CD8-positive, alpha-beta memory T cell (primary cell): ENCODE data around the gene MAPK12. TPM values are rescaled to one million over a fixed set of nuclear protein-coding genes. Genes with fewer than 3 reads are reported as not detected.
A peak's percentile ranks its signal among the peaks of the same experiment; 100 is the strongest.

Experiments used
- CTCF ChIA-PET: fragments of 350-600 bp; sonication (Branson Sonifier 250); formaldehyde crosslinking; loops from one replicate; lab custom pipeline; 2021; ENCODE audit warnings: antibody characterized with exemption; lab: Charles Lee
- POLR2A ChIA-PET: fragments of 350-600 bp; sonication (Branson Sonifier 250); formaldehyde crosslinking; loops from one replicate; lab custom pipeline; 2021; ENCODE audit warnings: antibody characterized with exemption; lab: Charles Lee
- DNase-seq, 5 donors: peaks; one replicate each; pipeline versions ENCODE4 v3.0.0 to v3.0.0-alpha.2; 2020 to 2022; ENCODE audit warnings: mixed read lengths in 1 of 5
- H3K27ac ChIP-seq: one replicate; pipeline ENCODE4 v1.7.0; 2013; ENCODE audit warnings: low read depth, mild to moderate bottlenecking, low read length, moderate library complexity
- H3K27me3 ChIP-seq: 2 replicates; pipeline ENCODE4 v1.7.0; 2013; ENCODE audit warnings: low read length, mild to moderate bottlenecking; ENCODE audit not compliant: insufficient read depth, poor library complexity, severe bottlenecking
- H3K36me3 ChIP-seq: 2 replicates; pipeline ENCODE4 v1.7.0; 2013; ENCODE audit warnings: mild to moderate bottlenecking, low read length, moderate library complexity; ENCODE audit not compliant: insufficient read depth
- H3K4me1 ChIP-seq: 2 replicates; pipeline ENCODE4 v1.7.0; 2013; ENCODE audit warnings: mild to moderate bottlenecking, low read length, moderate library complexity; ENCODE audit not compliant: insufficient read depth
- H3K4me3 ChIP-seq: 2 replicates; pipeline ENCODE4 v1.7.0; 2013; ENCODE audit warnings: mild to moderate bottlenecking, low read length
- H3K9me3 ChIP-seq: 2 replicates; pipeline ENCODE4 v1.7.0; 2013; ENCODE audit warnings: mild to moderate bottlenecking, low read length
- H3K27ac Mint-ChIP-seq, 8 donors: one replicate each; pipeline ENCODE4 v1.8.0; 2020 to 2021; ENCODE audit warnings: mixed read lengths in 8 of 8, mild to moderate bottlenecking in 6 of 8, inconsistent platforms in 3 of 8, moderate library complexity in 3 of 8
- H3K27me3 Mint-ChIP-seq, 2 donors: one replicate each; pipeline ENCODE4 v1.8.0; 2020 to 2021; ENCODE audit warnings: mixed read lengths in 2 of 2, mild to moderate bottlenecking in 1 of 2, moderate library complexity in 1 of 2
- H3K36me3 Mint-ChIP-seq, 3 donors: one replicate each; pipeline ENCODE4 v1.8.0; 2020 to 2021; ENCODE audit warnings: mixed read lengths in 3 of 3, inconsistent platforms in 1 of 3, mild to moderate bottlenecking in 1 of 3
- H3K4me1 Mint-ChIP-seq, 3 donors: one replicate each; pipeline ENCODE4 v1.8.0; 2020 to 2021; ENCODE audit warnings: mixed read lengths in 3 of 3, inconsistent platforms in 1 of 3, mild to moderate bottlenecking in 1 of 3
- H3K4me3 Mint-ChIP-seq, 7 donors: one replicate each; pipeline ENCODE4 v1.8.0; 2020 to 2021; ENCODE audit warnings: mixed read lengths in 7 of 7, mild to moderate bottlenecking in 6 of 7, moderate library complexity in 4 of 7, inconsistent platforms in 2 of 7
- H3K9me3 Mint-ChIP-seq, 5 donors: one replicate each; pipeline ENCODE4 v1.8.0; 2020 to 2022; ENCODE audit warnings: mixed read lengths in 5 of 5, mild to moderate bottlenecking in 3 of 5, moderate library complexity in 2 of 5, inconsistent platforms in 1 of 5
- polyA plus RNA-seq: library from polyadenylated mRNA; unstranded; fragments of 300-500 nt; fragmentation: Illumina TruSeq; gene quantifications from one replicate; pipeline ENCODE4 v1.2.3, GENCODE V29; 2021
- total RNA-seq, 2 experiments: library from RNA; stranded (reverse); gene quantifications; one replicate each; pipeline ENCODE4 v1.2.3, GENCODE V29; 2021

The MAPK12 gene
- total and polyA plus RNA-seq, 3 experiments from 2014 or later: 0.03 to 9.7 (median 9.3) TPM

GRCh38 chr22:50267591-50268390 lies 6.3 kb upstream of the MAPK12 start:
- Histone ChIP-seq H3K4me1 (peaks cover 18% of the 10 kb centered on the region), H3K36me3 (no peaks in the 10 kb centered on the region), H3K27ac (no peak overlapping the region), H3K4me3 (no peak overlapping the region), H3K9me3 (no peaks in the 10 kb centered on the region), H3K27me3 (peaks cover 5% of the 10 kb centered on the region)
- POLR2A ChIA-PET: no interaction called here
- Mint-ChIP-seq H3K4me3 (peak overlapping the region in 4 of 7 donors; percentile 6 to 54 (median 38)), H3K4me1 (peaks cover 3 to 21% (median 5%) of the 10 kb centered on the region in 3 donors), H3K9me3 (no peaks in the 10 kb centered on the region), H3K36me3 (no peaks in the 10 kb centered on the region), H3K27me3 (peaks cover 5 to 6% of the 10 kb centered on the region in 2 donors), H3K27ac (peak overlapping the region in 1 of 8 donors; percentile 54)
- peak in 3 of 5 donors; percentile 20 to 34 (median 21) for DNase-seq
- CTCF ChIA-PET: interaction anchor here (0.8 to 1.9 kb wide), 2 partner anchors 16 to 258 kb away, joined by 3 to 6 read pairs; partner anchors contain the start of genes HDAC10 and SCO2

DNA sequence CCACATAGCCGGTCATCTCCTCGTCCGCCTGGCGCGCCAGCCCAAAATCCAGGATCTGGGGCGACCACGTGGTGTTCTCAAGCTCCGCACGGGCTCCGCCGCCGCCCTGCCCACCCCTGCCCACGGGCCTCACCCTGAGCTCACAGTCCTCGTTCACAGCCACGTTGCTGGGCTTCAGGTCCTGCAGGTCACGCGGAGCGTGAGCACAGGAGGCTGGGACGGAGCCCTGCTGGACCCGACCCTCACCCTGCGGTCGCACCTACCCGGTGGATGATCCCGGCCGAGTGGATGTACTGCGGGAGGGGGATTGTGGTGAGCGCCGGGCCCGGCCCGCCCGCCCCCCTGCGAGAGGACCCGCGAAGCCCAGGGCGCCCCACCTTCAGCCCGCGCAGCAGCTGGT lies 5.5 kb upstream of the MAPK12 start:
- Histone ChIP-seq H3K27me3 (peaks cover 13% of the 10 kb centered on the region), H3K27ac (no peak overlapping the region), H3K9me3 (no peaks in the 10 kb centered on the region), H3K4me1 (peaks cover 18% of the 10 kb centered on the region), H3K4me3 (no peak overlapping the region), H3K36me3 (no peaks in the 10 kb centered on the region)
- Mint-ChIP-seq H3K36me3 (no peaks in the 10 kb centered on the region), H3K27ac (no peak overlapping the region), H3K4me1 (peaks cover 3 to 29% (median 10%) of the 10 kb centered on the region in 3 donors), H3K27me3 (peaks cover 13 to 14% of the 10 kb centered on the region in 2 donors), H3K4me3 (no peak overlapping the region), H3K9me3 (no peaks in the 10 kb centered on the region)
- POLR2A ChIA-PET: interaction anchor here (0.6 kb wide), 1 partner anchor 24 kb away, joined by 9 read pairs; no protein-coding TSS in a partner anchor
- DNase-seq: no peak
- CTCF ChIA-PET: interaction anchor here (0.8 to 1.9 kb wide), 3 partner anchors 16 to 259 kb away, joined by 3 to 6 read pairs (median 4); partner anchors contain the start of genes HDAC10 and SCO2

DNA sequence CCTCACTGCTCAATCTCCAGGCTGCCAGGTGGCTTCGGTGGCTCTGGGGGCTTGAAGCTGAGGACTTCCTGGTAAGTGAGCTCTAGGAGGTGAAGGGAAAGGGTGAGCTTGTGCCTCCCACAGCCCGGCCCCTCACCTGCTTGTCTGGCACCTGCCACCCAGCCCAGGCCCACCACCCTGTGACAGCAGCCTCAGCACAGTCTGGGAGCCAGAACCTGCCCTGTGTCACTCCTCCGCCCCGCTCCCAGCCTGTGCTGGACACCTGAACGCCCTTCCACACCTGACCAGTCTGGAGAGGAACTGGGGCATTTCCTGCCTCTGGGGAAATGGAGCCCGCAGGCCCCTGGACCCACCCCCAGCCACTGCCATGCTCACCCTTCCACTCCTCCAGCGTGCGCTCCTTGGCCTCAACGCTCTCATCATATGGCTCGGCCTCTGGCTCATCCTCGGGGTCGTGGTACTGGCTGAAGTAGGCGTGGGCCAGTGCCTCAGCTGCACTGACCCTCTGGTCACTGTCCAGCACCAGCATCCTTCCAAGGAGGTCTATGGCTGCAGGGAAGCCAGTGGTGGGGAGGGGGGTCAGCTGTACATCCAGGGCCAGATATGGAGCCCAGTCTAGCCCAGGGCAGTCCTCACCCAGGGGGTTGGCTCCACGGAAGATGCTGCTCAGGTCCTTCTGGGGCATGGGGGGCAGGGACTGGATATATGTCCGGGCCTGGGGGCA lies 3.6 kb upstream of the MAPK12 start:
- Histone ChIP-seq H3K4me1 (peaks cover 6% of the 10 kb centered on the region), H3K36me3 (no peaks in the 10 kb centered on the region), H3K4me3 (no peak overlapping the region), H3K27me3 (peaks cover 13% of the 10 kb centered on the region), H3K9me3 (no peaks in the 10 kb centered on the region), H3K27ac (no peak overlapping the region)
- H3K27ac Mint-ChIP-seq: no peak overlapping the region
- no peak for DNase-seq
- POLR2A ChIA-PET: no interaction called here
- H3K27me3 Mint-ChIP-seq: peaks cover 11 to 15% of the 10 kb centered on the region in 2 donors
- H3K4me1 Mint-ChIP-seq: peaks cover 3 to 26% (median 9%) of the 10 kb centered on the region in 3 donors
- no peaks in the 10 kb centered on the region for H3K9me3 Mint-ChIP-seq
- H3K36me3 Mint-ChIP-seq: no peaks in the 10 kb centered on the region
- CTCF ChIA-PET: no interaction called here
- H3K4me3 Mint-ChIP-seq: no peak overlapping the region

GRCh38 chr22:50264104-50264745 lies 2.7 kb upstream of the MAPK12 start:
- no peaks in the 10 kb centered on the region for H3K4me1 ChIP-seq
- peak overlapping the region in 1 of 7 donors; percentile 23 for H3K4me3 Mint-ChIP-seq
- POLR2A ChIA-PET: no interaction called here
- peaks cover 3 to 23% (median 8%) of the 10 kb centered on the region in 3 donors for H3K4me1 Mint-ChIP-seq
- H3K9me3 Mint-ChIP-seq: no peaks in the 10 kb centered on the region
- CTCF ChIA-PET: interaction anchor here (1.5 kb wide), 1 partner anchor 234 kb away, joined by 4 read pairs; no protein-coding TSS in a partner anchor
- H3K36me3 ChIP-seq: no peaks in the 10 kb centered on the region
- H3K36me3 Mint-ChIP-seq: no peaks in the 10 kb centered on the region
- no peak overlapping the region for H3K27ac Mint-ChIP-seq
- peaks cover 12 to 16% of the 10 kb centered on the region in 2 donors for H3K27me3 Mint-ChIP-seq
- no peak for DNase-seq
- H3K4me3 ChIP-seq: no peak overlapping the region
- no peak overlapping the region for H3K27ac ChIP-seq
- H3K9me3 ChIP-seq: no peaks in the 10 kb centered on the region
- peaks cover 13% of the 10 kb centered on the region for H3K27me3 ChIP-seq

GRCh38 chr22:50262973-50263617 lies 1.6 kb upstream of the MAPK12 start:
- POLR2A ChIA-PET: no interaction called here
- Mint-ChIP-seq H3K36me3 (no peaks in the 10 kb centered on the region), H3K27ac (no peak overlapping the region), H3K4me3 (no peak overlapping the region), H3K27me3 (peaks cover 11 to 22% of the 10 kb centered on the region in 2 donors), H3K4me1 (peaks cover 0 to 17% (median 6%) of the 10 kb centered on the region in 3 donors), H3K9me3 (no peaks in the 10 kb centered on the region)
- Histone ChIP-seq H3K36me3 (no peaks in the 10 kb centered on the region), H3K27me3 (peaks cover 13% of the 10 kb centered on the region), H3K27ac (peak overlapping the region; percentile 16), H3K4me1 (no peaks in the 10 kb centered on the region), H3K4me3 (no peak overlapping the region), H3K9me3 (no peaks in the 10 kb centered on the region)
- CTCF ChIA-PET: interaction anchor here (0.8 to 2.3 kb wide), 4 partner anchors 12 to 235 kb away, joined by 3 to 7 read pairs (median 4); partner anchors contain the start of genes DENND6B and HDAC10
- no peak for DNase-seq

DNA sequence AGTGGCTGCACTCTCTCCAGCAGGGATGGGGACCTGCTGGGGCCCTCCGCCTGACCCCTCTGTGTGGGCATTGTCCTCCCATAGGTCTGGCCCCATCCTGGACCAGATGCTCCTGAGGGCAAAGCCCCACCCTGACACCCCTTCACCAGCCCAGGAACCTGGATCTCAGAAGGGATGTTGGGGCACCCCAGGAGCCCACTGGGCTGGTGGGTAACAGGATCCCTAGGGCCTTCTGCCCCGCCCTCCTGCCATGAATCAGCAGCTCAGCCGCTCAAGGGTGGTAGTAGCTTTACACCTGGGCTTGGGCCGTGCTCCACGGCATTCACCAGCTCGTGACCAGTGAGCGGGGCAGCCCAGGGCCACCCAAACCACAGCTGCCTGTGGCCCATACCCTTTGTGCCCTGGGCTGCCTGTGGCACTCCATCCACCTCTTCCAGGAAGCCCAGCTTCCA lies 1.0 kb upstream of the MAPK12 start:
- Mint-ChIP-seq H3K4me1 (peaks cover 0 to 16% (median 6%) of the 10 kb centered on the region in 3 donors), H3K36me3 (no peaks in the 10 kb centered on the region), H3K27ac (peak overlapping the region in 1 of 8 donors; percentile 47), H3K27me3 (peaks cover 11 to 23% of the 10 kb centered on the region in 2 donors), H3K4me3 (peak overlapping the region in 5 of 7 donors; percentile 26 to 75 (median 65)), H3K9me3 (no peaks in the 10 kb centered on the region)
- Histone ChIP-seq H3K9me3 (no peaks in the 10 kb centered on the region), H3K27me3 (peaks cover 13% of the 10 kb centered on the region), H3K4me1 (no peaks in the 10 kb centered on the region), H3K4me3 (no peak overlapping the region), H3K36me3 (no peaks in the 10 kb centered on the region), H3K27ac (peak overlapping the region; percentile 16)
- ChIA-PET CTCF (interaction anchor here (0.9 to 2.3 kb wide), 3 partner anchors 63 to 236 kb away, joined by 3 to 7 read pairs (median 4); partner anchors contain the start of gene DENND6B), POLR2A (no interaction called here)
- DNase-seq: no peak
